Body of pancreas (tissue), 4 donors: ENCODE data around the gene EID2B. TPM values are rescaled to one million over a fixed set of nuclear protein-coding genes. Genes with fewer than 3 reads are reported as not detected.

ENCODE experiments used
- ATAC-seq: fragments of 150-250 bp; one replicate; pipeline ENCODE4 v1.9.1; 2016
- DNase-seq, 4 donors: peaks; one replicate each; pipeline ENCODE4 v3.0.0-alpha.2; 2019
- H3K27ac ChIP-seq, 4 donors: fragments of 200-600 bp; sonication (generic); 1 replicate in 3 of 4; 2 replicates in 1 of 4; pipeline versions ENCODE4 v1.5.1 to v1.6.1; 2016 to 2019; ENCODE audit warnings: mild to moderate bottlenecking in 1 of 4, mixed read lengths in 1 of 4, moderate library complexity in 1 of 4
- H3K27me3 ChIP-seq, 2 donors: fragments of 200-600 bp; sonication (generic); one replicate each; pipeline ENCODE4 v1.6.0; 2016; ENCODE audit warnings: mild to moderate bottlenecking in 1 of 2
- H3K36me3 ChIP-seq, 2 donors: fragments of 200-600 bp; sonication (generic); replicated peaks in 1 of 2; 2 replicates each; pipeline ENCODE4 v1.5.1; 2016; ENCODE audit warnings: low read depth in 2 of 2; ENCODE audit not compliant: insufficient read depth in 1 of 2
- H3K4me1 ChIP-seq: fragments of 200-600 bp; sonication (generic); one replicate; pipeline ENCODE4 v1.6.0; 2016
- H3K4me3 ChIP-seq, 2 donors: fragments of 200-600 bp; sonication (generic); 1 replicate in 1 of 2; 2 replicates in 1 of 2; pipeline ENCODE4 v1.5.1; 2016 to 2019
- H3K9me3 ChIP-seq, 3 donors: fragments of 200-600 bp; sonication (generic); 1 replicate in 2 of 3; 2 replicates in 1 of 3; pipeline ENCODE4 v1.5.1; 2016
- POLR2A ChIP-seq, 3 donors: fragments of 450-650 bp; IDR thresholded peaks; one replicate each; pipeline ENCODE4 v1.6.1; 2016; ENCODE audit warnings: antibody characterized with exemption in 3 of 3, mild to moderate bottlenecking in 2 of 3
- WGBS, 2 donors: methylation state at CpG; one replicate each; pipeline ENCODE4 v1.1.5; 2017; 5-methylcytosine and 5-hydroxymethylcytosine counted together
- intact Hi-C: fragments of 100-400 bp; cut with DNase I; formaldehyde crosslinking; loops from one replicate; pipeline ENCODE4 v1.15.1; 2023
- total RNA-seq, 2 donors: library from RNA; depleted of rRNA; stranded (reverse); fragments of >200 nt; gene quantifications; one replicate each; pipeline ENCODE4 v1.1.0, GENCODE V29; 2016
- TF ChIP-seq, protein P1 (sequence below), 7 experiments: fragments of 450-650 bp in 4 of 7; fragments of 200-600 bp in 3 of 7; sonication (generic) in 3 of 7; IDR thresholded peaks; one replicate each; pipeline ENCODE4 v1.5.1; 2016 to 2019; ENCODE audit warnings: antibody characterized with exemption in 7 of 7

The EID2B gene
- total RNA-seq, 2 donors from 2014 or later, result 2.0 to 3.9 TPM

DNA sequence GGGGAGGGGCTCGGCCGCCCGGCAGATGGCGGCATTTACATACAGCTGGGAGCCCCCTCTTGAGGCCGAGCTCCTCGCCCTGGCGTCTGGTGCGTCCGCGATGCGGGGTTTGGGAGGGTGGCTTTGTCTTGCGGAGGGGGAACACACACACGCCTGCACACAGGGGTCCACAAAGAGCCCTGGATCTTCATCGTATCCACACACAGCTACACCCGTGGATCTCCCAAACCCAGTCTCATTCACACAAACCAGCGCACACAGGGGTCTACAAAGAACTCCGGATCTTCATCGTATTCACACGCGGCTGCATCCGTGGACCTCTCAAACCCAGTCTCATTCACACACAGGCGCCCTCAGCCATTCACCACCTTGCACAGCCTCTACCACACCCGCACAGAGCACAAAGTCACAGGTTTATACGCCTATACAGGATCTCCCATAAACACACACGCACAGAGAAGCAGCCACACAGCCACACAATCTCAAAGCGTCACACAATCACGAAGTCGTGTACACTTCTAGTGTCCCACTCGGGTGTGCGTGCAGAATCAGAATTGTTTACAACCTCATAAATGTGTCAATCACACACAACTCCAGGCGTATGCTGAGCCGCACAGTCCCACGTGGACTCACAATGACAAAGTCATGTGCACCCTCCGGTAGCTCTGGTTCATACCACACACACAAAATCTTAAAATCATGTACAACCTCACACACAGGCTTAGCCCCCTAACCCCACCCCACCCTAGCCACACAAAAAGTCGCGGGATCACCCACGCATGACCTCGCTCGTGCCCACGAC is 34.5 kb downstream of the EID2B start:
- no peaks in the 10 kb centered on the region for H3K36me3 ChIP-seq
- peaks cover 26% of the 10 kb centered on the region for H3K4me1 ChIP-seq
- DNase-seq (peak in 2 of 4 donors; percentile 28 to 53), ATAC-seq (peak; percentile 53)
- H3K27ac ChIP-seq, result no peak overlapping the region
- H3K4me3 ChIP-seq, result no peak overlapping the region
- H3K27me3 ChIP-seq, result peaks cover 0 to 9% of the 10 kb centered on the region in 2 donors
- H3K9me3 ChIP-seq, result no peaks in the 10 kb centered on the region
- intact Hi-C loops, result no loop called here
- TF ChIP-seq, protein P1, sequence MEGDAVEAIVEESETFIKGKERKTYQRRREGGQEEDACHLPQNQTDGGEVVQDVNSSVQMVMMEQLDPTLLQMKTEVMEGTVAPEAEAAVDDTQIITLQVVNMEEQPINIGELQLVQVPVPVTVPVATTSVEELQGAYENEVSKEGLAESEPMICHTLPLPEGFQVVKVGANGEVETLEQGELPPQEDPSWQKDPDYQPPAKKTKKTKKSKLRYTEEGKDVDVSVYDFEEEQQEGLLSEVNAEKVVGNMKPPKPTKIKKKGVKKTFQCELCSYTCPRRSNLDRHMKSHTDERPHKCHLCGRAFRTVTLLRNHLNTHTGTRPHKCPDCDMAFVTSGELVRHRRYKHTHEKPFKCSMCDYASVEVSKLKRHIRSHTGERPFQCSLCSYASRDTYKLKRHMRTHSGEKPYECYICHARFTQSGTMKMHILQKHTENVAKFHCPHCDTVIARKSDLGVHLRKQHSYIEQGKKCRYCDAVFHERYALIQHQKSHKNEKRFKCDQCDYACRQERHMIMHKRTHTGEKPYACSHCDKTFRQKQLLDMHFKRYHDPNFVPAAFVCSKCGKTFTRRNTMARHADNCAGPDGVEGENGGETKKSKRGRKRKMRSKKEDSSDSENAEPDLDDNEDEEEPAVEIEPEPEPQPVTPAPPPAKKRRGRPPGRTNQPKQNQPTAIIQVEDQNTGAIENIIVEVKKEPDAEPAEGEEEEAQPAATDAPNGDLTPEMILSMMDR (IDR thresholded peaks at IDR 0.05), result peak in 2 of 7 experiments; percentile 19 to 34
- TF ChIP-seq POLR2A (IDR thresholded peaks at IDR 0.05), result no peak
- WGBS, 2 donors, result 1 to 3% methylated on average over 11 to 39 of the region's 40 CpGs

DNA sequence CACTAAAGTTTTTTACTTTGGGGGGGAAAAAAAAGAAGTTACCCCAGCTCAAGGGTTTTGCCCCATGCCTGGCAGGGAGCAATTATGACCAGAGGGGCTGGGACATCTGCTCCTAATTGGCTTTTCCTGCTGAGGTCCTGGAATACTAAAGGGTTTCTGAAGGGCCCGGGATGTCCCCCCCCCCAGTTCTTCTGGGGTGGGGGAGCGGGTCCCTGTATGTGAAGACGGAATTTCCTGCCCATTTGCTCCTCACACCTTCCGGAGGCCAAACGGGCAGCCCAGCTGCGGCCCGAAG is 35.0 kb downstream of the EID2B start:
- TF ChIP-seq, protein P1 (IDR thresholded peaks at IDR 0.05), result no peak
- no peak for TF ChIP-seq POLR2A (IDR thresholded peaks at IDR 0.05)
- Histone ChIP-seq H3K9me3 (no peaks in the 10 kb centered on the region), H3K4me1 (peaks cover 21% of the 10 kb centered on the region), H3K27ac (no peak overlapping the region), H3K4me3 (no peak overlapping the region), H3K36me3 (no peaks in the 10 kb centered on the region), H3K27me3 (peaks cover 0 to 9% of the 10 kb centered on the region in 2 donors)
- ATAC-seq, result no peak
- intact Hi-C loops, result no loop called here
- WGBS, 2 donors, result 0% methylated on average over 1 to 7 of the region's 7 CpGs
- no peak for DNase-seq

DNA sequence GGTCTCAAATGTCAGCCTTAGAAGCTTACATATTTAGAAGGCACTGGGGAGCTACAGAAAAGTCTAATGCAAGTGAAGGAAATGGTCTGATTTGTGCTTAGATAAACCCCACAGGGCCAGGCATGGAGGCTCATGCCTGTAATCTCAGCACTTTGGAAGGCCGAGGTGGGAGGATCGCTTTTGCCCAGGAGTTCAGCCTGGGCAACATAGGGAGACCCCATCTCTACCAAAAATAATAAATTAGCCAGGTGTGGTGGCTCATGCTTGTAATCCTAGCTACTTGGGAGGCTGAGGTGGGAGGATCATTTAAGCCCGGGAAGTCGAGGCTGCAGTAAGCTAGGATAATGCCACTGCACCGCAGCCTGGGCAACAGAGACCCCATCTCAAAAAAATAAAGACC is 36.6 kb downstream of the EID2B start:
- H3K27ac ChIP-seq, result no peak overlapping the region
- TF ChIP-seq POLR2A (IDR thresholded peaks at IDR 0.05), result no peak
- TF ChIP-seq, protein P1 (IDR thresholded peaks at IDR 0.05), result no peak
- intact Hi-C loops, result no loop called here
- 62 to 64% methylated on average over 5 of the region's 5 CpGs for WGBS, 2 donors
- H3K9me3 ChIP-seq, result no peaks in the 10 kb centered on the region
- ATAC-seq (no peak), DNase-seq (no peak)
- peaks cover 0 to 9% of the 10 kb centered on the region in 2 donors for H3K27me3 ChIP-seq
- no peak overlapping the region for H3K4me3 ChIP-seq
- H3K36me3 ChIP-seq, result no peaks in the 10 kb centered on the region
- peaks cover 18% of the 10 kb centered on the region for H3K4me1 ChIP-seq

DNA sequence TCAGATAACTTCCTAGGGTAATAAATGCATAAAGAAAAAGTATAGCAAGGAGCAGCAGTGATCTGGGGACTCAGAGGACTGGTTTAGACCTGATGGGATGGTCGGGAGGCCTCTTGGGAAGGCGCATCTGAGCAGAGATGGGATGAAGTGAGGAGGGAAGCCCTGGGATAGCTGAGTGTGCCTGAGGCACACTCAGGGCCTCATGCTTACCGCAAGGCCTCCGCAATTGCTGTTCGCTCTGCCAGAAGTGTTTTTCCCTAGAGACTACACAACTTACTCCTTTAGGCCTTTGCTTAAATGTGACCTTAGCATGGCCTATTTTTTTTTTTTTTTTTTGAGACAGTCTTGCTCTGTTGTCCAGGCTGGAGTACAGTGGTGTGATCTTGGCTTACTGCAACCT is 38.0 kb downstream of the EID2B start:
- Histone ChIP-seq H3K27me3 (peaks cover 0 to 9% of the 10 kb centered on the region in 2 donors), H3K4me3 (no peak overlapping the region), H3K27ac (no peak overlapping the region), H3K36me3 (peaks cover 0 to 4% of the 10 kb centered on the region in 2 donors), H3K4me1 (peaks cover 18% of the 10 kb centered on the region), H3K9me3 (no peaks in the 10 kb centered on the region)
- no peak for TF ChIP-seq POLR2A (IDR thresholded peaks at IDR 0.05)
- TF ChIP-seq, protein P1 (IDR thresholded peaks at IDR 0.05), result no peak
- ATAC-seq, result no peak
- 83 to 87% methylated on average over 5 of the region's 5 CpGs for WGBS, 2 donors
- no peak for DNase-seq
- intact Hi-C loops, result no loop called here

DNA sequence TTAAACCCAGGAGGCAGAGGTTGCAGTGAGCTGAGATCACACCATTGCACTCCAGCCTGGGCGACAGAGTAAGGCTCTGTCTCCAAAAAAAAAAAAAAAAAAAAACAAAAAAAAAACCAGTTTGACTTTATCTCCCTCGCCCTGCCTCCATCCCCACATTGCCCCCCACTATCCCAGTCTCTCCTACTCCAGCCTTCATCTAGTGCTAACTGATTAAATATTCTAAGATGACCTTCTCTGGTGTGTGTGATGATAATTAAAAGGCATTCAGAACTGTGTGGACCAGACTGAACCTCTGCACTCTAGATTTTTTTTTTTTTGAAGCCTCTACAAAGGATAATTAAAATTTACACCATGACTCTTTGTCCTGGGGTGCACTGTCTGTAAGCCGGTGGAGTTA is 39.9 kb downstream of the EID2B start:
- Histone ChIP-seq H3K9me3 (no peaks in the 10 kb centered on the region), H3K36me3 (peaks cover 9 to 13% of the 10 kb centered on the region in 2 donors), H3K4me1 (peaks cover 3% of the 10 kb centered on the region), H3K27me3 (no peaks in the 10 kb centered on the region), H3K27ac (no peak overlapping the region), H3K4me3 (no peak overlapping the region)
- intact Hi-C loops, result no loop called here
- WGBS, 2 donors, result 89 to 93% methylated on average over 3 of the region's 3 CpGs
- no peak for ATAC-seq
- DNase-seq, result no peak
- TF ChIP-seq, protein P1 (IDR thresholded peaks at IDR 0.05), result no peak
- no peak for TF ChIP-seq POLR2A (IDR thresholded peaks at IDR 0.05)
